GM18502 (cell line): Measurements from ENCODE around the gene PREP.

Experiments
- ATAC-seq: cut with Tn5 transposase; IDR thresholded peaks from one replicate; pipeline ENCODE4 v1.9.1; 2021; ENCODE audit warnings: mild to moderate bottlenecking; ENCODE audit not compliant: unreplicated experiment, poor library complexity

PREP gene

DNA sequence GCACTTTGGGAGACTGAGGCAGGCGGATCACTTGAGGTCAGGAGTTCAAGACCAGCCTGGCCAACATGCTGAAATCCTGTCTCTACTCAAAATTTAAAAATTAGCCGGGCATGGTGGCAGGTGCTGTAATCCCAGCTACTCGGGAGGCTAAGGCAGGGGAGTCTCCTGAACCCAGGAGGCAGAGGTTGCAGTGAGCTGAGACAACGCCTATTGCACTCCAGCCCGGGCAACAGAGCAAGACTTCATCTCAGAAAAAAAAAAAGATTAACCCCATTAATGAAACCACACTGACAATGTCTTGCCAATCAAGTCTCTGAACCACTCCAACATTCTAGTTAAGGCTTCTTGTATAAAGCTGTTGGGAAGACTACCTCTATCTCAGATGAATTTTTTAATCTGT is 4.0 kb downstream of the PREP start:
- no peak for ATAC-seq

DNA sequence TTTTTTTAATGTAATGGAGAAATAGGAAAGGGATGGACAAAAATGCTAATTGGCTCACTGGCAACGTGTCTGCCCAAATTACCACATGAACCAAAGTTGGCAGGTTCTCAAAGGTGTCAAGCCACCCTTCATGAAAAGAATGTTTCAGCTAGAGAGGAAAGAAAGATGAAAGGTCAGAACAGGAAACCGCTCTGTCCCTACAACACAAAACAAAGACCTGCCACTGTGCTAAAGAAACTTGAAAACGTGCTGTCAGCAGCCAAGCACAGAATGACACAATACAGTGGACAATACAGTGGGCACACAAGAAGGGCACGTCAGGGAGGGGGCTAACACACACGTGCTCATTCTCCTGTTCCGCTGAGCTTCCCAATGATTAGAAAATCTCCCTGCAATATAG is 4.9 kb downstream of the PREP start:
- no peak for ATAC-seq

DNA sequence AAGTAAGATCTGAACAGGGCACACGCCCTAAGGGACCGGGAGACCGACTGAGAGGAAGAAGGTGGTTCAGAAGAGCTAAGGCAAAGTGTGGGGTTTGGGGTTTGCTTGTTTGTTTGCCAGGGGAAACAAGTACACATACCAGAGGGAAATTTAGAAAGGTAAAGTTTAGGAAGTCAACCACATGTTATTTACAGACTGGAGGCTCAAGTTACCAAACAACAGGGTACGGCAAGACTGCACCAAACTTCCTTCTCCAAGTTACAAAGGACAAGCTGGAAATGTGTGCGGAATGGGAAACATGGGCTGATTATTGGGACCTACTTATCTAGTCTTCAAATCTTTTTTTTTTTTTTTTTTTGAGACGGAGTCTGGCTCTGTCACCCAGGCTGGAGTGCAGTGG is 11.2 kb downstream of the PREP start:
- ATAC-seq = no peak

DNA sequence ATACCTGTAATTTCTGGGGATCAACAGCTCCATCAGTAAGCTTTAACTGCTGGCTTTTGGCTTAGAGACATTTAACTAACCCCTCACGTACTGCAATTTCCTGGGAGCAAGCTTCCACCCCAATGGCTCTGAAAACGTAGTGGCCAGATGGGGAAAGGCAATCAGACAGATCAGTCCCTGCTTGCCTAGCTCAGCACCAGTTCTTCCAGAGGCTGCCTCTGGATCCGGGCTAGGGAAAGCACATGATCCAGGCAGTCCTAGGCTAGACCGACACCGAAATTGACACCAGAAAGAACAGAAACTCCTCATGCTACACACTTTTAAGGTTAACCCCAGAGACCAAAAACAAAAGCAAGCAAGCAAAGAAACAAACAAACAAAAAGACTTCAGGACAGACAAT is 13.3 kb downstream of the PREP start:
- ATAC-seq = no peak

DNA sequence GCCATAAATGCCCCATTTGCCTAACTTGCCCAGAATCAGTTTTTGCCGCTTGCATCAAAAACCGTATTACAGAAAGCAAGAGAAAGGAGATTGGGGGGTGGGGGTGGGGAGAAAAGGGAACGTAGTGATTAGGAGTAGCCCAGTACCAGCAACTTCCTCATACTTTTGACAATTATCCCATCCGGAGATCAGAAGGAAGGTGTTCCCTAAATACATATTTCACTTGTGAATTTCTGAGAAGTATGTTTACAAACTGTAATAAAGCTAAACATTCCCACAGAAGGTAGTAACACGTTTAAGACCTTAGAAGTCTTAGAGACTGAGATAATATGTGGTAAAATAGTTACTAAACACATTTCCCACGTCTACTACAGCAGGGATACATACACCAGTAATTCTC is 14.5 kb downstream of the PREP start:
- no peak for ATAC-seq

DNA sequence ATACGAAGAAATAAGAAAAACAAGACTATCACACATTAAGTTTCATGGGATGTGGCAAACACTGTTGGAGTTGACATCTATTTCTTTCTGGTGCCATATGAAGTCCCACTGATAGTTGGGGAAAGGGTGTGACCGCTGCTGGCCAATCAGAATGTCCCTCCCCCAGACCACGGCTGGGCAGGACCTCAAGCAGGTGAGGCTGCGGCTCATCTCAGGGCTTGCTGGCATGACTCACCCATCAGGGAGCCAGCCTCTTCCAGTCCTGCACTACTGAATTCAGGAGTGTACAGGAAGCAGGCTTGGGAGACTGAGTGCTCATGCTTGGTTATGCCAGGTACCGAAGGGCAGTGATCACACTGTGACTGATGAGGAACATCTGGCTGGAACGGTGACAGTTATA is 18.9 kb downstream of the PREP start:
- ATAC-seq = no peak

DNA sequence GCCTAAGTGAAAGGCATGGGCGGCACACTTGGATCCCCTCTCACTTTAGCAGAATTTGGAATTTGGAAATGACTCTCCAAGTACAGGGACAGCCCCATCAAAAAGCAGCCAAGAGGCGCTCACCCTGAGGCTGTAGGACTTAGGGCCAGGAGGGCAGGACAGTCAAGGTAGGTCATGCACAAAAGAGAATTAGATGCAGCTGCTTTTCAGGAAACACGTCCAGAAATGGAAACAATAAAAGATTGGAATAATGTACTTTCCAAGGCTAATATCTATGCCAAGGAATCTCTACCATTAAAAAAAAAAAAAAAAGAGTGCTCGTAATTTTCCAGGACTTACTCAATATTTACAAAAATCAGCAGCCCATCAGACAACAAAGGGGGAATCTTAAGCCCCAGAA is 19.9 kb downstream of the PREP start:
- no peak for ATAC-seq

DNA sequence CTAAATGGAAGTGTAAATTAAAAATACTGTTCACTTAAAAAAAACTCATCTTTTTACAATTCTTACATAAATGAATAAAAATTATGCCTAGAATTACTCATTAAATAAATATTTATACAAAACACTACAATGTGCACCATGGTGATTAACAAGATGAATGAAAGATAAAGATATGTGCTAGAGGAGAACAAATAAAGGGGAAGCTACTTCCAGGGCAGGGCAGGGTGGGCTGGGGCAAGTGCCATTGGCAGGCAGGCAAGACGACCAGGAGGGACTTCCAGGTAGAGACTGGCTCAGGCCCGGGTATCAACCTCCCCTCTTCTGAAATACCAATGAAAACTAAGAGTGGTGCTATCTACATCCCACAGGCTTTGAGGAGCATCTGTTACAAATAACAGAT is 20.4 kb downstream of the PREP start:
- ATAC-seq = no peak

DNA sequence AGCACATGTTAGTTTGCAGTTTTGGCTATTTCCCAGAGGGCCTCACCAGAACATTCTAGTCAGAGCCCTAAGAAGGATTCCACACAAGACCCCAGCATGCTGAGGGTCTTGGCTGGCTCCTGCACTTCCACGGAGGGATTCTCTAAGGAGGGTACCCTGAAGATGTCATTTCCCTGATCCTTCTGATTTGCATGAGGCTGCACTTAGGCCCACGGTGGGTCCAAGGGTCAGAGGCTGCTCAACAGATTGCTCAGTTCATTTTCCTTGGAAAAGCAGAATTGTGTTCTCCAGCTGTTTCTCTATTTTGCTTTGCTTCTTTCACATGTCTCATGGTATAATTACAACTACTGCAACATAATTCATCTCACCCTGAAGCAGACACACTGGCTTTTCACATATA is 22.2 kb downstream of the PREP start:
- no peak for ATAC-seq

DNA sequence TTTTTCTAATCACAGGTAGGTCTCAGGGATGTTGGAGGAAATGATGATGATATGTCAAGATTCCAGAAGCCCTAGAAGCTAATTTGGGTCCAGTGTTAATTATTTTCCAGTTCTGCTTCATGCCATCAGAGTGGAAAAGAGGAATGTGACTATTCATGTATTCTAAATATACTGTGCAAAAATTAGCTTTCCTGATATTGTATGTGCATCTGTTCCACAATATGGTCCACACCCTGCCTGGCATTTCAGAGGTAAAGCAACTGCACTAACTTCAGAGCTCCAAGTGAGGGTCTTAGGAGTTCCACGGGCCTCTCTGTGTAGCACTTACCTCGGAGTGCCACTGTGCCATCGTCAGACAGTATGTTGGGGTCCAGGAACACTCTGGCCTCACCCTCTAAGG is 27.1 kb downstream of the PREP start:
- ATAC-seq = no peak

DNA sequence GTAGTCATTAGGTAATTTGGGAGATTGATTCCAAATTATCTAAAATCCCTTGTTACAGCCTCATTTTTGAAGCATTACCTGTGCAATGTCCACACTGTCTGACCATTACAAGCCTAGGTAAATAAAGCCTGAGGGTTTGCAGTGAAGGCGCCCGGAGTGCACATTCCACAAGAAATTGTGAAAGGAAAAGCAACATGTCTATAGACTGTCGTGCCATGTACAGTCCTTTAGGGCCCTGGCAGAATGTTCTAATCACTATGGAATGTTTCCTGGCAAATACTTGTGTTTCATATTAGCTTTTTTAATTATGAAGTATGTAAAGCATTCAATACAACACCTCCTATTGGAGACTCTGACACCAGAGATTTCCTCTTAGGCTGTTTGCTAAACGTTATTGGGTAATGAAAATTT is 28.9 kb downstream of the PREP start:
- no peak for ATAC-seq

DNA sequence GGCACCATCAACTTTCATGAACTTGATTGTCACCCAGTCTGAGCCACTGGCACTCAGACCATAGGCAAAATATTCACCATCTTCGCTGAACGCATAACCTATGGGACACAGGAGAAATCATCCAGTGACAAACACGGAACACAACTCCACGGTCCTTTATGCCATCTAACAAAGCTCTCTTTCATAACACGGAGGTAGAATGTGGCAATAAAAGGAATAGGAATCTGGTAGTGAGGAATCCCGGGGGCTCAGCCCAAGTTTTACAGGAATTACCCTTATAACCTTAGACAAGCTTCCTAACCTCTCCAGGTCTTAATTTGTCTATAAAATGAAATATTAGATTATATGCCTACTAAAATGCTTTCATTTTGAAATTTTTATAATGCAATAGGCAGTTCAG is 29.4 kb downstream of the PREP start:
- ATAC-seq = no peak

DNA sequence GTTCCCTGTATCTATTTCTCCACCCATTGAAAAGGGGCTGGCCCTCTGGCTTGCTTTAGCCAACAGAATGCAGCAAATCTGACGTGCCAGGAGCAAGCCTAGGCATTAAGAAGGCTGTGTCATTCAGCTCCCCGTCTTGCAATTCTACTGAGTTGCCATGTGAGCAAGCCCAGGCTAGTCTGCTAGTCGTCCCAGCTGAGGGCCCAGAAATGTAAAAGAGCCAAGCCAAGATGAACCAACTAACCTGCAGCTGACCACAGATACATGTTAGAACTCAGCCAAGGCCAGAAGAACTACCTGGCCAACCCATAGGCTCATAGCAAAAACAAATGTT is 30.1 kb downstream of the PREP start:
- ATAC-seq = no peak

DNA sequence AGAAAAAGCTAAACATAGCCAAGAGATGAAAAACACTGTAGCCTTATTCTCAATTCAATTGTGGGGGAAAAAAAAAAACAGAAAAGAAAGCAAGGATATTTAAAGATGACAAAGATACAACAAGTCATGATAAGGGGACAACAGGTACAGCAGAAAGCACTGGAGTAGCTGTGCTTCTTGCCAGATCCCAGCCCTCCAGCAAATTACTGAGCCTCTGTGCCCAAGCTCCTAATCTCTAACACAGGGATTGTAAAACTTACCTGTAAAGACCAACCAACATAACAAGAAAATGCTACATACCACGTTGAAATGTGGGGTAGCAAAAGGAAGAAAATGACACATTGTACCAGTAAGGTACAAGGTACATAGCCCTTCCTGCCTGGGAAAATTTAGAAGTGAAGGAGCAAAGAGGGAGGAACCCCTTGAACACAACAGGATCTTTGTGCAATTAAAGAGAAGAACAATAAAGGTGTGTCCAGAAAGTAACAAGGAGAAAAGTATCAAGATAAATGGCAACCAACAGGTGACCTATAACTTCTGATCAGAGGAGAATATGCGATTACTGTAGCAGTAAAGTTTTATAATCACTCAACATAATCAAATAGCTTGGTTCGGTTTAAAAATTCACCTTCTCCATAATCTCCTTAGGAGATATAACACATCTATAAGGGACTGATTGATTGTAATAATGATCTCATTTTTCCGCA is 30.6 kb downstream of the PREP start:
- no peak for ATAC-seq

DNA sequence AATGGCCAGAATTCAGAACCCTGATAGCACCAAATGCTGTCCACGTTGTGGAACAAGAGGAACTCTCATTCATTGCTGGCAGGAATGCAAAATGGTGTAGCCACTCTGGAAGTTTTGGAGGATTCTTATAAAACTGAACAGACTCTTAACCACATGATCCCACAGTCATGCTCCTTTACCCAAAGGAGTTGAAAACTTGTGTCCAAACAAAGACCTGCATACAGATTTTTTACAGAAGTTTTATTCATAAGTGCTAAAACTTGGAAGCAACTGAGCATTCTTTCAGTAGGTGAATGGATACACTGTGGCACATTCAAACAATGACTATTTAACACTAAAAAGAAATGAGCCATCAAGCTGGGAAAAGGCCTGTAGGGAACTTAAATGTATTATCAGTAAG is 32.5 kb downstream of the PREP start:
- ATAC-seq = no peak

DNA sequence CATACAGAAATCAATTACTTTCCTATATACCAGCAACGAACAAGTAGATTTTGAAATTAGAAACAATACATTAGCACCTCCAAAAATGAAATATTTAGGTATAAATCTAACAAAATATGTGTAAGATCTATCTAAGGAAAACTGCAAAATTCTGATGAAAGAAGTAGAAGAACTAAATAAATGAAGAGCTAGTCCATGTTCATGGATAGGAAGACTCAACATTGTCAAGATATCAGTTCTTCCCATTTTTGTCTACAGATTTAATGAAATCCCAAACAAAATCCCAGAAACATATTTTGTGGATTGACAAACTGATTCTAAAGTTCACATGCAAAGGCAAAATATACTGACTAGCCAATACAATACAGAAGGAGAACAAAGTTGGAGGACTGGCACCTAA is 33.7 kb downstream of the PREP start:
- no peak for ATAC-seq

DNA sequence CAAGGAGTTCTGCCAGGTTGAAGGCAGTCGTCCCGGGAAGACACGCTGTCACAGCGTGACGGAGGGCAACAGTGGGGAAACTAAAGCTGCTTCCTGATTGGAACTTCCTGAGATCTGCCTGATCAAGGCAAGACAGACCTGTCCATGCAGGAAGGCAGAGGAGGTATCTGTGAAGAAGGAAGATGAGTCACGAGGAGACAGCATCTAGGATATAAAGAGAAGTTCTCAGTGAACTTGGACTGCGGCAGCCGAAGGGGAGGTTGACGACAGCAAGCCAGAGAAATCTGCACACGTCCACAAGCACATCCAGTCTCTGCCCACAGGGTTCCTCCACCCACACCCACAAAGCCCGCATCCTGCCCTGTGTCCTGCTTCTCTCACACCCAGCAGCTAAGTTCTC is 38.6 kb downstream of the PREP start:
- ATAC-seq = no peak

DNA sequence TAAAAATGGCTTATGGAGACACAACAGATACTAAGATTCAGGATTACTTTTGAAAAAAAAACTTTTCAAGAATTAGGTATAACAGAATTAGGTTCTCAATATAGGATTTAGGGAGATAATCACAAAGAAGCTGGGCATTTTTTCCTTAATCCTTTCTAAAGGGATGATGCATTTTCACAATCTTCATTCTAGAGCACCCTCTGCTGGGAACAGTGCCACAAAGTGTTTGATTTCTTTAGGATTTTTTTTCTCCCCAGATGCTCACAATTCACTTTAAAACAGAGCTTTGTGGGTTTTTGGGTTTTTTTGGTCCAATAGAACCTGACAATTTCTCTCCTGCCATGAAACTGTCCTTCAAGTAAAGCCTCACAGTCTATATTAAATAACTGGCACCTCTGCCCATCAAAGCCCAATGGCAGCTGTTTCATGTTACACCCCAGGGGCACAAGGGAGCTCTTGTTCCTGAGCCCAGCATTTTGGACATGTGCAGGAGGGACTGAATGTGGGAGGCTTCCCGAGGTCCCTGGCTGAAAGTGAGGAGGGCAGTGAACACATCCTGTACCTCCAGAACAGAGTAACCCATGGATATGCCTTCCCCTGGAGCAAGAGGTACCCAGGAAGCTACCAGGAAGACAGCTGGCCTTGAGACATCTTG is 39.7 kb downstream of the PREP start:
- ATAC-seq = no peak

DNA sequence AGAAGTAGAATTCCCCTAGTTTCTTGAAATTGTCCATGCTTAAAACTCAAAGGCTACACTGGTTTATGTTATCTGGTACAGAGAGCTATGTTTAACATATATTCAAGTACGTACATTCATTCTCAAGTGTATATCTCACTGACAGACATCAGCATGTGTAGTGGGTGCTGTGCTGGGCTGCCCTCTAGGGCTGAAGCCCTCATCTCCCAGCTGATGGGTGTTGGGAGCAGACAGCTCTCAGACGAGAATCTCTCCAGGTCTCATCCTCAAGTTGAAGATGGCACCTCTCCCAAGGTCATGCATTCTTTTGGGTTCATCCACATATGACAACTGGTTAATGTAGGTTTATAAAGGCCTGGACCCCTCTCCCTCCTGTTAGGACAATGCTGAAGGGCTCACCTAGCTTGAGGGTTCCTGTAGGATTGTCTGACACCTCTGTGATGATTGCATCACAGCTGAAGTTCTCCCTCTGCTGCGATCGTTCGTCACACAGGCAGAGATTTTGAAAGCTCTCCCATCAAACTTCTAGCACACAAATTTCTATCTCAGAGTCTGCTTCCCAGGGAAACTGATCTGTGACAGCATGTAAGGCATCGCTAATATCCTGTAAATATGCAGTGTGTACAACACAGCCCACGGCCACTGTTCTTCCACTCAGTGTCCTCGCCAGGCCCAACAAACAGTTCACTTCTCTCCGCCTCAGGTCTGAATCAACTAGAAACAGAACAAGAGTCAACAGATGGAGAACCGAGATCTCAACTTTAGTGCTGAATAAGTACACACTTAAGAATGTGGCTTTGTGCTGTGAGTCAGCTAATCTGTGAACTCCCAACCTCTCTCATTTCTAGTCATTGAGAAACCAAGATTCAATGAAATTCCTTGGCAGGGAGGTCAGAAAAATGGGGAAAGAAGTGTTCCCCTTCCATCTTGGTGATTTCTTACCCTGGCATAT is 43.2 kb downstream of the PREP start:
- ATAC-seq = no peak

DNA sequence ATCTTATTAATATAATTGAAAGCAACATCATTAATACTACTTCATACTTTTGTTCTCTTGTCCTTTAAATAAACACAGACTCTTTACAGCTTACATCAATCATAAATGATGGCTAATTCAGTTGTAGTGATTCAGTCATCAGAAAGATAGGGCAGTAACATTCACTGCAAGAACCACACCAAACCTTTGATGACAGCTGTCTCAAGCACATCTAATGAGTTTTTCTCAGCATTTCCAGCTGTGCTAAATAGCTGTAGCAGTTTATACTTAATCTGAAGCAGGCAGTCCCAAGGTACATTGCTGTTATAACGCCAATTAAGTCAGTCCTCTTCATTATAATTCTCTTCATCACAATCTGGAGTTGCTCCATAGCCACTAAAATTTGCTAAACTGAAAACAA is 45.7 kb downstream of the PREP start:
- no peak for ATAC-seq

DNA sequence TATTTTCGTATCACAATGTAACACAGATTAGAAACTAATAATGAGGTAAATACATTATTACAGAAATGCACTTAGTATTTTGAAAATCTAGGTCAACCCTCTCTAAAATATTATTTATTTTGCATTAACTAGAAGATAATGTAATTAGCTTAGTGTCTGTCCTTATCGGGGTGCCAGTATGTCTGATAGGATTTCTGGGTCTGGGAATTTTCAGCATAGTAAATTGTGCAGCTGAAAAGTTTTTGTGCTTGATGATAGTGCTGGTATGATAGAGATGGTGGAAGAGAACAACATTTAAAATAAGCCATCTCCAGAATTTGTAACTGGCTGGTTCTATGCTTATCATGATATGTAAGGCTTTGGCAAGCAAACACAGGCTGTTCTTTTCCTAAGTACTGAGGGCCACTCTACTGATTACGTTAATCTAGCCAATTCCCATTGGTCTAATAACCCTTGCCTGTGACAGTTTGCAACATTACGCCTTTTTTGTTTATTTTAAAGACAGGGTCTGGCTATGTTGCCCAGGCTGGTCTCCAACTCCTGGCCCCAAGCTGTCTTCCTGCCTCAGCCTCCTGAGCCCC is 50.8 kb downstream of the PREP start:
- ATAC-seq = no peak
